ENCODE measurements around the gene GNG4. TPM values are rescaled to one million over a fixed set of nuclear protein-coding genes. Genes with fewer than 3 reads are reported as not detected.
"Not testable (repeated sequence)": the region's sequence is repeated elsewhere in the genome, so short reads cannot be mapped to it uniquely, and the experiment has no call there.

Gene GNG4
- total and polyA plus RNA-seq, 2 of the 4 experiments (the other 2 are of a cell fraction) = 0.18 to 0.29 TPM

- intact Hi-C loops (cut with micrococcal nuclease) (no loop called here), dilution Hi-C loops (cut with HindIII; ENCODE audit: low sequenced_read_pairs, unreplicated experiment) (no loop called here), in situ Hi-C loops (cut with MboI; ENCODE audit: low sequenced_read_pairs) (no loop called here)
- Histone ChIP-seq H3K36me3 (ENCODE audit: control insufficient read depth, insufficient read depth, low read length) (no peaks in the 10 kb centered on the region), H4K20me1 (ENCODE audit: insufficient read depth, low read length) (no peaks in the 10 kb centered on the region), H4K91ac (ENCODE audit: insufficient read depth, low read depth, low read length) (no peak overlapping the region), H3K79me1 (ENCODE audit: low read depth in 1 of 2, low read length in 2 of 2) (no peaks in the 10 kb centered on the region), H2AK9ac (replicated peaks; ENCODE audit: low read depth, low read length, poor library complexity) (no peak overlapping the region), H3K27ac (ENCODE audit: insufficient read depth, low read length) (no peak overlapping the region), H3K23ac (ENCODE audit: low read depth, low read length) (no peak overlapping the region), H3K9me3 (ENCODE audit: control insufficient read depth, insufficient read depth, low read length) (no peaks in the 10 kb centered on the region), H2BK15ac (ENCODE audit: low read depth, low read length) (no peak overlapping the region), H3K14ac (replicated peaks; ENCODE audit: low read depth, low read length) (no peak overlapping the region), H3K18ac (ENCODE audit: low read depth, low read length) (no peak overlapping the region), H4K5ac (ENCODE audit: low read depth, low read length) (no peak overlapping the region), H3K9ac (ENCODE audit: low read depth, low read length) (no peak overlapping the region), H2BK120ac (ENCODE audit: low read depth, low read length) (no peak overlapping the region), H3K56ac (ENCODE audit: extremely low read depth, insufficient read depth, low read length) (no peak overlapping the region), H2BK5ac (ENCODE audit: low read depth, low read length, poor library complexity, severe bottlenecking) (no peak overlapping the region), H2BK20ac (ENCODE audit: low read depth, low read length) (no peak overlapping the region), H3K4me1 (ENCODE audit: control insufficient read depth, insufficient read depth, low read length) (no peaks in the 10 kb centered on the region), H3K27me3 (ENCODE audit: control insufficient read depth, insufficient read depth, low read length) (peaks cover 10% of the 10 kb centered on the region), H3K4me3 (ENCODE audit: insufficient read depth, low read depth, low read length) (no peak overlapping the region), H3K4me2 (ENCODE audit: low read depth, low read length) (no peak overlapping the region), H3K4ac (ENCODE audit: low read depth, low read length) (no peak overlapping the region), H4K8ac (ENCODE audit: low read depth in 2 of 2, low read length in 2 of 2) (no peak overlapping the region), H3K9me1 (ENCODE audit: insufficient read depth, low read length) (no peaks in the 10 kb centered on the region), H2AFZ (replicated peaks; ENCODE audit: low read length, poor library complexity) (no peak overlapping the region), H2AK5ac (ENCODE audit: low read depth, low read length) (no peak overlapping the region)
- TF ChIP-seq MAFK (IDR thresholded peaks at IDR 0.05; ENCODE audit: low read depth, low read length) (no peak), MAZ (IDR thresholded peaks at IDR 0.05; ENCODE audit: borderline replicate concordance, low read depth, low read length) (no peak), POLR2A (IDR thresholded peaks at IDR 0.05; ENCODE audit: low read depth, low read length) (no peak), RFX5 (IDR thresholded peaks at IDR 0.05; ENCODE audit: low read depth, low read length) (no peak), NFE2L2 (IDR thresholded peaks at IDR 0.05; ENCODE audit: low read depth, low read length) (no peak), CHD1 (IDR thresholded peaks at IDR 0.05; ENCODE audit: low read depth, low read length) (no peak), FOS (IDR thresholded peaks at IDR 0.05; ENCODE audit: low read depth, low read length) (no peak), RAD21 (IDR thresholded peaks at IDR 0.05; ENCODE audit: low read length) (no peak)
- ChIA-PET POLR2A (ENCODE audit: unreplicated experiment) (no interaction called here), CTCF (no interaction called here)
- WGBS, 2 experiments (ENCODE audit: extremely low coverage in 2 of 2, insufficient read length in 1 of 2) = 88% methylated on average over 2 of the region's 9 CpGs; no CpG with 5 or more reads in 1 of the 2 experiments
- DNase-seq = no peak
- BruUV-seq (replicated peaks) = no TSS peak
- ATAC-seq (ENCODE audit: low read depth) = no peak
Observed at GRCh38 chr1:235545292-235545930, 104.2 kb downstream of the GNG4 start.

DNA sequence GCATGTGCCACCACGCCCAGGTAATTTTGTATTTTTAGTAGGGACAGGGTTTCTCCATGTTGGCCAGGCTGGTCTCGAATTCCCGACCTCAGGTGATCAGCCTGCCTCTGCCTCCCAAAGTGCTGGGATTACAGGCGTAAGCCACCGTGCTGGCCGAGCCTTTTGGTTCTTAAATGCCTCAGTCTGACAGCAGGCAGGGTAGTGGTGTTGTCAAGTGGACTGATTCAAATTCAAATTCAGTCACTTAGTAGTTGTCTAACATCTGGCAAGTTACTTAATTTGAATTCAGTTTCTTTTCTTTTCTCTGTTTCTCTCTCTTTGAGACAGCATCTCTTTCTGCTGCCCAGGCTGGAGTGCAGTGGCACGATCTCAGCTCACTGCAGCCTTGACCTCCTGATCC is 106.7 kb downstream of the GNG4 start:
- H3K4me1 ChIP-seq (ENCODE audit: control insufficient read depth, insufficient read depth, low read length); H3K79me1 ChIP-seq (ENCODE audit: low read depth in 1 of 2, low read length in 2 of 2); H3K9ac ChIP-seq (ENCODE audit: low read depth, low read length); CTCF ChIA-PET; ATAC-seq (ENCODE audit: low read depth); H3K27ac ChIP-seq (ENCODE audit: insufficient read depth, low read length); H3K56ac ChIP-seq (ENCODE audit: extremely low read depth, insufficient read depth, low read length); H2AK9ac ChIP-seq (replicated peaks; ENCODE audit: low read depth, low read length, poor library complexity); H3K36me3 ChIP-seq (ENCODE audit: control insufficient read depth, insufficient read depth, low read length); H2AK5ac ChIP-seq (ENCODE audit: low read depth, low read length); H4K20me1 ChIP-seq (ENCODE audit: insufficient read depth, low read length); H2BK120ac ChIP-seq (ENCODE audit: low read depth, low read length); H2BK5ac ChIP-seq (ENCODE audit: low read depth, low read length, poor library complexity, severe bottlenecking); H3K4me2 ChIP-seq (ENCODE audit: low read depth, low read length); H3K9me3 ChIP-seq (ENCODE audit: control insufficient read depth, insufficient read depth, low read length); DNase-seq; H3K18ac ChIP-seq (ENCODE audit: low read depth, low read length); H4K8ac ChIP-seq (ENCODE audit: low read depth in 2 of 2, low read length in 2 of 2); H3K4ac ChIP-seq (ENCODE audit: low read depth, low read length); POLR2A ChIA-PET (ENCODE audit: unreplicated experiment); H4K5ac ChIP-seq (ENCODE audit: low read depth, low read length); dilution Hi-C loops (cut with HindIII; ENCODE audit: low sequenced_read_pairs, unreplicated experiment); H3K23ac ChIP-seq (ENCODE audit: low read depth, low read length); in situ Hi-C loops (cut with MboI; ENCODE audit: low sequenced_read_pairs); BruUV-seq (replicated peaks); H3K9me1 ChIP-seq (ENCODE audit: insufficient read depth, low read length); H3K4me3 ChIP-seq (ENCODE audit: insufficient read depth, low read depth, low read length); H2AFZ ChIP-seq (replicated peaks; ENCODE audit: low read length, poor library complexity); H3K27me3 ChIP-seq (ENCODE audit: control insufficient read depth, insufficient read depth, low read length); H2BK15ac ChIP-seq (ENCODE audit: low read depth, low read length); H2BK20ac ChIP-seq (ENCODE audit: low read depth, low read length); H4K91ac ChIP-seq (ENCODE audit: insufficient read depth, low read depth, low read length); H3K14ac ChIP-seq (replicated peaks; ENCODE audit: low read depth, low read length); intact Hi-C loops (cut with micrococcal nuclease): not testable (repeated sequence)
- WGBS, 2 experiments (ENCODE audit: extremely low coverage in 2 of 2, insufficient read length in 1 of 2) = 100% methylated on average over 2 of the region's 7 CpGs; no CpG with 5 or more reads in 1 of the 2 experiments
